AG04449 (cell line): ENCODE data around the gene MORC3.
"Not testable (repeated sequence)": the region's sequence is repeated elsewhere in the genome, so short reads cannot be mapped to it uniquely, and the experiment has no call there.

Source experiments
- CTCF ChIA-PET: fragments of 350-600 bp; formaldehyde crosslinking; extraction: SDS; loops from one replicate; lab custom pipeline; 2021; ENCODE audit warnings: antibody characterized with exemption; lab: Yijun Ruan, JAX
- POLR2A ChIA-PET: fragments of 400-600, 350-600 bp; formaldehyde crosslinking; extraction: SDS; loops from one replicate; lab custom pipeline; 2020; ENCODE audit warnings: antibody characterized with exemption, inconsistent platforms; lab: Yijun Ruan, JAX
- DNase-seq: peaks from one replicate; pipeline ENCODE4 v3.0.0-alpha.2; 2010; ENCODE audit warnings: low read depth, low spot score
- H3K4me3 ChIP-seq: 2 replicates; pipeline ENCODE4 v1.5.1; 2011; ENCODE audit warnings: low read depth, mild to moderate bottlenecking, control low read depth, low read length
- TF ChIP-seq, protein P1 (sequence below): IDR thresholded peaks from one replicate; pipeline ENCODE4 v1.5.1; 2011; ENCODE audit warnings: mild to moderate bottlenecking, moderate library complexity, low read length, control low read depth, inconsistent platforms; ENCODE audit not compliant: insufficient read depth; ENCODE audit errors: missing control alignments

MORC3 gene

DNA sequence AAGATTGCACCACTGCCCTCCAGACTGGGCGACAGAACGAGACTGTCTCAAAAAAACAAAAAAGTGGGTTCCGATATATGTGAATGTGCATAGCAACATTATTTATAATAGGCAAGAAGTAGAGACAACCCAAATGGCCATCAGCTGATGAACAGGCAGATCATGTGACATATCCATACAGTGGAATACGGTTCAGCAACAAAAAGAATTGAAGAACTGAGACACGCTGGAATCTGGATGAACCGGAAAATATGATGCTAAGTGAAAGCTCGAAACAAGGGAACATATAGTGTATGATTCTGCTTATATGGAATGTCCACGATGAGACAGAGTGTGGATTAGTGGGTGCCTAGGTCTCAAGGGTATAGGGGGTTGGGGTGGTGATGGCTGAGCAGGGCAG, 28.5 kb upstream of the MORC3 start:
- no peak overlapping the region for H3K4me3 ChIP-seq
- DNase-seq: no peak
- TF ChIP-seq, protein P1, sequence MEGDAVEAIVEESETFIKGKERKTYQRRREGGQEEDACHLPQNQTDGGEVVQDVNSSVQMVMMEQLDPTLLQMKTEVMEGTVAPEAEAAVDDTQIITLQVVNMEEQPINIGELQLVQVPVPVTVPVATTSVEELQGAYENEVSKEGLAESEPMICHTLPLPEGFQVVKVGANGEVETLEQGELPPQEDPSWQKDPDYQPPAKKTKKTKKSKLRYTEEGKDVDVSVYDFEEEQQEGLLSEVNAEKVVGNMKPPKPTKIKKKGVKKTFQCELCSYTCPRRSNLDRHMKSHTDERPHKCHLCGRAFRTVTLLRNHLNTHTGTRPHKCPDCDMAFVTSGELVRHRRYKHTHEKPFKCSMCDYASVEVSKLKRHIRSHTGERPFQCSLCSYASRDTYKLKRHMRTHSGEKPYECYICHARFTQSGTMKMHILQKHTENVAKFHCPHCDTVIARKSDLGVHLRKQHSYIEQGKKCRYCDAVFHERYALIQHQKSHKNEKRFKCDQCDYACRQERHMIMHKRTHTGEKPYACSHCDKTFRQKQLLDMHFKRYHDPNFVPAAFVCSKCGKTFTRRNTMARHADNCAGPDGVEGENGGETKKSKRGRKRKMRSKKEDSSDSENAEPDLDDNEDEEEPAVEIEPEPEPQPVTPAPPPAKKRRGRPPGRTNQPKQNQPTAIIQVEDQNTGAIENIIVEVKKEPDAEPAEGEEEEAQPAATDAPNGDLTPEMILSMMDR: no peak
- ChIA-PET CTCF (interaction anchor here (2.2 kb wide), 1 partner anchor 10 kb away, joined by 4 read pairs; no protein-coding TSS in a partner anchor), POLR2A (no interaction called here)

DNA sequence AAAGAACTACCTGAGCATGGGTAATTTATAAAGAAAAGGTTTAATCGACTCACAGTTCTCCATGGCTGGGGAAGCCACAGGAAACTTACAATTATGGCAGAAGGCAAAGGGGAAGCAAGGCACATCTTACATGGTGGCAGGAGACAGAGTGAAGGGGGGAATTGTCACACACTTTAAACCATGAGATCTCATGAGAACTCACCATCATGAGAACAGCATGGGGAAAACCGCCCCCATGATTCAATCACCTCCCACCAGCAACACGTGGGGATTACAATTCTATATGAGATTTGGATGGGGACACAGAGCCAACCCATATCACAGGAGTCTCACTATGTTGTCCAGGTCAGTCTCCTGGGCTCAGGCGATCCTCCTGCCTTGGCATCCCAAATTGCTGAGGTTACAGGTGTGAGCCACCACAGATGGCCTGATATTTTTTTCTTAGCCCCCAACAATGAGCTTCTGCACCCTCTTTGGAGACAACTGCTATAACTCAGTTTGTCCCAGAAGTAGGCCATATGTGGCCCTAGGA, 22.5 kb upstream of the MORC3 start:
- no peak overlapping the region for H3K4me3 ChIP-seq
- DNase-seq: no peak
- ChIA-PET POLR2A (interaction anchor here (1.0 kb wide), 1 partner anchor 23 kb away, joined by 3 read pairs; the partner anchor contains the start of gene MORC3), CTCF (interaction anchor here (0.6 kb wide), 1 partner anchor 9 kb away, joined by 3 read pairs; no protein-coding TSS in a partner anchor)
- TF ChIP-seq, protein P1: no peak

DNA sequence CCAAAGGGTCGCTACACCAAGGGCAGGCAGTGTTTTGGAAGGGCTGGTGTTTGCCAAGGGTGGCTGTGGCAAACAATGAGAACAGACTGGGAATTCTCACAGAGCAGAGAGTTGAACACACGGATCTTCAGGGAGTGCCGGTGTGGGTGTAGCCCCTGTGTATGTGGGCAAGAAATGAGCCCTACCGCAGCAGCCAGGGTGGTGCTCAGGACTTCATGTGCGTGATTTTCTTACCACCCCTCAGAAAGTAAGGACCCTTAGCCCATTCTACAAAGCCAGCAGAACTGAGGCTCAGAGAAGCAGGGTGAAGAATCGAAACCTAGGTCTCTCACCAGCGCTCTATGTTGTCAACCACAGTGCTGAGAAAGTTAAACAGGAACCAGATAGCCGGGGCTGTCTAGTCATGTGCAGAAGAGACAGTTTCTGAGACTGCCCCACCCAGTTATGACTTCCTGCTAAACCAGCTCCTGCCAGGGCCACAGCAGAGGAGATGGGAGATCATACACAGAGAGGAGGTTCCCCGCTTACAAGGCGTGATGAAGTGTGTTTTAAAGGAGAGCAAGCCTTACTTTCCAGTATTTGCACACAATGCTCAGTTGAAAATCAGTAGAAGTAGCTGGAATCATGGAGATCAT, 21.9 kb upstream of the MORC3 start:
- TF ChIP-seq, protein P1: no peak
- ChIA-PET POLR2A (interaction anchor here (1.0 kb wide), 1 partner anchor 22 kb away, joined by 3 read pairs; the partner anchor contains the start of gene MORC3), CTCF (interaction anchor here (1.2 kb wide), 1 partner anchor 38 kb away, joined by 4 read pairs; no protein-coding TSS in a partner anchor)
- DNase-seq: no peak
- H3K4me3 ChIP-seq: no peak overlapping the region

DNA sequence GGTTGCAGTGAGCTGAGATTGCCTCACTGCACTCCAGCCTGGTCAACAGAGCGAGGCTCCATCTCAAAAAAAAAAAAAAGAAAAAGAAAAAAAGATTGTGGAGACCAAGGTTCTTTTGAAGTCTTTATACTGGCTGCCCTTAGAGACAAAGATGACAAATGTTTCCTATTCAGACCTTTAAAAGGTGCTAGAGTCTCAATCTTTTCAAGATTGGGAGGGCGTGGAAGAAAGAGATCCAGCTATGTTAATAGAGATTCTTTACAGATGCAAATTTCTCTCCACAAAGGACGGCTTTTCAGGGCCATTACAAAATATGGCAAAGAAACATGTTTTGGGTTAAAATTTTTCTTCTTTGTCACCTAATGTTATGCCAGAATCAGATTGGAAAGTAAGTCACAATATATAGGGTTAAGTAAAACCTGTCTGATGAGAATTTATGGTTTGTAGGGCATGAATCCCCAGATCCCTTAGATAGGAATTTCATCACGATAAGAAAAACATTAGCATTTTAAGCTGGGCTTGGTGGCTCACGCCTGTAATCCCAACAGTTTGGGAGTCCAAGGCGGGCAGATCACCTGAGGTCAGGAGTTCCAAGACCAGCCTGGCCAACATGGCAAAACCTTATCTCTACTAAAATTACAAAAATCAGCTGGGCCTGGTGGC, 13.0 kb upstream of the MORC3 start:
- H3K4me3 ChIP-seq: no peak overlapping the region
- ChIA-PET CTCF (no interaction called here), POLR2A (no interaction called here)
- TF ChIP-seq, protein P1: no peak
- DNase-seq: no peak

DNA sequence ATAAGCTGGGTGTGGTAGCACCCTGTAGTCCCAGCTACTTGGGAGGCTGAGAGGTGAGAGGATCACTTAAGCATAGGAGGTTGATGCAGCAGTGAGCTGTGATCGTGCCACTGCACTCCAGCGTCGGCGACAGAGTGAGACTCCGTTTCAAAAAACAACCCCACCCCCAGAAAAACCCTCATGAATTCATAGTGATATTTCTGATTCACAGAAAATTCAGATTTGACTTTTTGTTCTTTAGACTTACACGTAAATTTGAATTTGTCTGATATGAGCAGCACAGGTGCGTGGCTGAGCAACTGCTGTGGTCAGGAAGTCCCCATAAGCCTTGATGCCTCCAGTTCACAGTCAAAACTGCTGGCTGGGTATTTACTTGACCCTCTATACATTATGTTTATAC, 10.0 kb upstream of the MORC3 start:
- CTCF ChIA-PET: no interaction called here
- DNase-seq: no peak
- POLR2A ChIA-PET: interaction anchor here (0.6 kb wide), 1 partner anchor 138 kb away, joined by 3 read pairs; no protein-coding TSS in a partner anchor
- TF ChIP-seq, protein P1: no peak
- no peak overlapping the region for H3K4me3 ChIP-seq

DNA sequence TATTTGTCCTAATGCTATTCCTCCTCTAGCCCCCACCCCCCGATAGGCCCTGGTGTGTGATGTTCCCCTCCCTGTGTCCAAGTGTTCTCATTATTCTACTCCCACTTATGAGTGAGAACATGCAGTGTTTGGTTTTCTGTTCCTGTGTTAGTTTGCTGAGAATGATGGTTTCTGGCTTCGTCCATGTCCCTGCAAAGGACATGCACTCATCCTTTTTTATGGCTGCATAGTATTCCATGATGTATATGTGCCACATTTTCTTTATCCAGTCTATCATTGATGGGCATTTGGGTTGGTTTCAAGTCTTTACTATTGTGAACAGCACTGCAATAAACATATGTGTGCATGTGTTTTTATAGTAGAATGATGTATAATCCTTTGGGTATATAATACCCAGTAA, 6.6 kb upstream of the MORC3 start:
- CTCF ChIA-PET, H3K4me3 ChIP-seq, DNase-seq, POLR2A ChIA-PET: not testable (repeated sequence)

DNA sequence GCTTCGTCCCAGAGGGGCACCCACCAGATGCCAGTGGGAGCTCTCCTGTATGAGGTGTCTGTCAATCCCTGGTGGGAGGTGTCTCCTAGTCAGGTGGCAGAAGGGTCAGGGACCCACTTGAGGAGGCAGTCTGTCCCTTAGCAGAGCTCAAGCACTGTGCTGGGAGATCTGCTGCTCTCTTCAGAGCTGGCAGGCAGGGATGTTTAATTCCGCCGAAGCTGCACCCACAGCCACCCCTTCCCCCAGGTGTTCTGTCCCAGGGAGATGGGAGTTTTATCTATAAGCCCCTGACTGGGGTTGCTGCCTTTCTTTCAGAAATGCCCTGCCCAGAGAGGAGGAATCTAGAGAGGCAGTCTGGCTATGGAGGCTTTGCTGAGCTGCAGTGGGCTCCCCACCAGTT, 4.0 kb upstream of the MORC3 start:
- POLR2A ChIA-PET, H3K4me3 ChIP-seq, CTCF ChIA-PET, DNase-seq: not testable (repeated sequence)
